Measurements from ENCODE around the gene PDE3B. TPM values are rescaled to one million over a fixed set of nuclear protein-coding genes. Genes with fewer than 3 reads are reported as not detected.

The PDE3B gene
- total RNA-seq, 1 donor from 2014 or later: 28.5 TPM

DNA sequence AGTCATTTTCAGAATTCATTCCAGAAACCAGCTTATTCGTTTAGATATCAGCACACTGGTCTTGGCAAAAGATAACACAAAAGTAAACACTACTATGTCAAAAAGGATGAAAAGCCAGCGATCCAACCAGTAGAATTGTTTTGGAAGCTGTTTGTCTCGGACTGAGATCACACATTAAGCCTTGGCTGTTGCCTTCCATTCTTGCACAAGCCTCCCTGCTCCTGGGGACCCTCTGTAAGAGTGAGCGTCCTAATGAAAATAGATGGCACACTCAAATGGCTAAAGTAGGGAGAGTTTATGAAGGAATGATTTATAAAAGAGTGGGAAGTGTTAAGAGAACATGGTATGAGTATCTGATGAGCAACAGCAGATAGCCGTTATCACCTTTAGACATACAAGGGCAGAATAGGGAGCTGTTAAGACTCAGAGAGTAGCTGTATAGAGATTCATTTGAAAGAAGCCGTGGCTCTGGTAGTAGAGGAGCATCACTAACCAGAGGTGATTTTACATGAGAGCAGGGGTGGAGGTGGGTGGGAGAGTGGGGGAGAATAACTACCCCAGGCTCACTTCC, 25.2 kb downstream of the PDE3B start:
- no peak overlapping the region for H3K4me3 ChIP-seq
- no peak for DNase-seq
- intact Hi-C loops (cut with DNase I): no loop called here
- no peaks in the 10 kb centered on the region for H3K4me1 ChIP-seq
- H3K27me3 ChIP-seq: no peaks in the 10 kb centered on the region
- no peaks in the 10 kb centered on the region for H3K9me3 ChIP-seq
- H3K36me3 ChIP-seq: no peaks in the 10 kb centered on the region
- no peak for TF ChIP-seq CTCF (IDR thresholded peaks at IDR 0.05)
- peak; percentile 30 for ATAC-seq
- H3K27ac ChIP-seq: no peak overlapping the region

- no peak overlapping the region for H3K4me3 ChIP-seq
- no peak for TF ChIP-seq CTCF (IDR thresholded peaks at IDR 0.05)
- intact Hi-C loops (cut with DNase I): no loop called here
- H3K27ac ChIP-seq: no peak overlapping the region
- H3K27me3 ChIP-seq: no peaks in the 10 kb centered on the region
- no peak for ATAC-seq
- H3K4me1 ChIP-seq: no peaks in the 10 kb centered on the region
- no peak for DNase-seq
- H3K36me3 ChIP-seq: no peaks in the 10 kb centered on the region
- H3K9me3 ChIP-seq: no peaks in the 10 kb centered on the region
Measured at GRCh38 chr11:14669499-14669898, 25.9 kb downstream of the PDE3B start.

- Histone ChIP-seq H3K36me3 (no peaks in the 10 kb centered on the region), H3K4me1 (no peaks in the 10 kb centered on the region), H3K4me3 (no peak overlapping the region), H3K27me3 (no peaks in the 10 kb centered on the region), H3K27ac (no peak overlapping the region), H3K9me3 (no peaks in the 10 kb centered on the region)
- TF ChIP-seq CTCF (IDR thresholded peaks at IDR 0.05): no peak
- intact Hi-C loops (cut with DNase I): no loop called here
- DNase-seq (no peak), ATAC-seq (no peak)
Measured at GRCh38 chr11:14669958-14670357, 26.4 kb downstream of the PDE3B start.

GRCh38 chr11:14672635-14673034, 29.0 kb downstream of the PDE3B start:
- intact Hi-C loops (cut with DNase I): no loop called here
- Histone ChIP-seq H3K27ac (no peak overlapping the region), H3K4me3 (no peak overlapping the region), H3K27me3 (no peaks in the 10 kb centered on the region), H3K4me1 (no peaks in the 10 kb centered on the region), H3K9me3 (no peaks in the 10 kb centered on the region), H3K36me3 (no peaks in the 10 kb centered on the region)
- no peak for TF ChIP-seq CTCF (IDR thresholded peaks at IDR 0.05)
- DNase-seq (no peak), ATAC-seq (no peak)

GRCh38 chr11:14673421-14673820, 29.8 kb downstream of the PDE3B start:
- Histone ChIP-seq H3K36me3 (no peaks in the 10 kb centered on the region), H3K4me1 (no peaks in the 10 kb centered on the region), H3K27me3 (no peaks in the 10 kb centered on the region), H3K27ac (no peak overlapping the region), H3K4me3 (no peak overlapping the region), H3K9me3 (no peaks in the 10 kb centered on the region)
- intact Hi-C loops (cut with DNase I): no loop called here
- no peak for DNase-seq
- ATAC-seq: no peak
- TF ChIP-seq CTCF (IDR thresholded peaks at IDR 0.05): no peak

- Histone ChIP-seq H3K9me3 (no peaks in the 10 kb centered on the region), H3K4me3 (no peak overlapping the region), H3K27ac (no peak overlapping the region), H3K4me1 (no peaks in the 10 kb centered on the region), H3K36me3 (no peaks in the 10 kb centered on the region), H3K27me3 (no peaks in the 10 kb centered on the region)
- no peak for DNase-seq
- TF ChIP-seq CTCF (IDR thresholded peaks at IDR 0.05): no peak
- intact Hi-C loops (cut with DNase I): no loop called here
- ATAC-seq: no peak
Measured at GRCh38 chr11:14673824-14674405, 30.3 kb downstream of the PDE3B start.

Measured in upper lobe of right lung (tissue), 1 donor.